Fibroblast of mammary gland (primary cell): ENCODE results near the gene PRSS38.
A peak's percentile ranks its signal among the peaks of the same experiment; 100 is the strongest.

Source experiments
- DNase-seq: peaks from one replicate; pipeline ENCODE4 v3.0.0-alpha.2; 2010; ENCODE audit warnings: low read depth
- H3K4me3 ChIP-seq: 2 replicates; pipeline ENCODE4 v1.5.1; 2011; ENCODE audit warnings: low read depth, mild to moderate bottlenecking, low read length, moderate library complexity; ENCODE audit not compliant: control insufficient read depth
- TF ChIP-seq, protein P1 (sequence below): conservative IDR thresholded peaks from 2 replicates; pipeline ENCODE4 v1.5.1; 2011; ENCODE audit warnings: low read depth, low read length, inconsistent platforms; ENCODE audit not compliant: control insufficient read depth, insufficient read depth

PRSS38 gene

DNA sequence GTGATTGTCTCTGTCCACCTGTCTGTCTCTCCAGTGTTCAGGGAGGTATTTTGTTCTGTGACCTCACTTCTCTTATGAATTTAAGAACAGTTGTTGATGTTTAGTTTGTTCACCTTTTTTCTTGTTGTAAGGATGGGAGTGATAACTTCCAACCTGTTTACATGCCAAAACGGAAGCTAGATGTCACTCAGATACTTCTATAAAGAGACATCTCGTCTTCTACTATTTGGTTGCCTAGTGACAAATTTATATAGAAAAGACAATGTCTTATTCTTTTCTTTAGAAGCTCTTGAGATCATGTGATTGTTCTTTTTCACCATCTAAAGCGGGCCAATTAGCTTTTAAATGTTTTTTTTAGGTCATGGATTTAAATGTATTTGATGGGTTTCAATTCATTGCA is 33.8 kb downstream of the PRSS38 start:
- TF ChIP-seq, protein P1, sequence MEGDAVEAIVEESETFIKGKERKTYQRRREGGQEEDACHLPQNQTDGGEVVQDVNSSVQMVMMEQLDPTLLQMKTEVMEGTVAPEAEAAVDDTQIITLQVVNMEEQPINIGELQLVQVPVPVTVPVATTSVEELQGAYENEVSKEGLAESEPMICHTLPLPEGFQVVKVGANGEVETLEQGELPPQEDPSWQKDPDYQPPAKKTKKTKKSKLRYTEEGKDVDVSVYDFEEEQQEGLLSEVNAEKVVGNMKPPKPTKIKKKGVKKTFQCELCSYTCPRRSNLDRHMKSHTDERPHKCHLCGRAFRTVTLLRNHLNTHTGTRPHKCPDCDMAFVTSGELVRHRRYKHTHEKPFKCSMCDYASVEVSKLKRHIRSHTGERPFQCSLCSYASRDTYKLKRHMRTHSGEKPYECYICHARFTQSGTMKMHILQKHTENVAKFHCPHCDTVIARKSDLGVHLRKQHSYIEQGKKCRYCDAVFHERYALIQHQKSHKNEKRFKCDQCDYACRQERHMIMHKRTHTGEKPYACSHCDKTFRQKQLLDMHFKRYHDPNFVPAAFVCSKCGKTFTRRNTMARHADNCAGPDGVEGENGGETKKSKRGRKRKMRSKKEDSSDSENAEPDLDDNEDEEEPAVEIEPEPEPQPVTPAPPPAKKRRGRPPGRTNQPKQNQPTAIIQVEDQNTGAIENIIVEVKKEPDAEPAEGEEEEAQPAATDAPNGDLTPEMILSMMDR: no peak
- H3K4me3 ChIP-seq: no peak overlapping the region
- no peak for DNase-seq

DNA sequence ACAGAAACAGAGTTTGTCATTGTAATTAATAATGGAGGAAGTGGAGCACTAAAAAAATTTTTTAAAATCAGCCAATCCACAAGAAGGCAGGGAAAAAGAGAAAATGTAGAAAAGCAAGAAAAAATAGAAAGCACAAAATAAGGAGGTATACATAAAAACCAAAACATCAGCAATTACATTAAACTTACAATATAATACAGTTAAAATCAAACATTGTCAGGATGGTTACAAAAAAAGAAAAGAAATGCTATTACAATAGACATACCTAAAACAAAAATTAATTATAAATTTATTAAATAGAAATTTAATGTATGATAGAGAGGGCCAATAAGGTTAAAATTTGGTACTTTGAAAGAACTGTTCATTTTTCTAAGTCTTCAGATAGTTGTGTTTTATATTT is 38.7 kb downstream of the PRSS38 start:
- DNase-seq: no peak
- TF ChIP-seq, protein P1: no peak
- H3K4me3 ChIP-seq: no peak overlapping the region

DNA sequence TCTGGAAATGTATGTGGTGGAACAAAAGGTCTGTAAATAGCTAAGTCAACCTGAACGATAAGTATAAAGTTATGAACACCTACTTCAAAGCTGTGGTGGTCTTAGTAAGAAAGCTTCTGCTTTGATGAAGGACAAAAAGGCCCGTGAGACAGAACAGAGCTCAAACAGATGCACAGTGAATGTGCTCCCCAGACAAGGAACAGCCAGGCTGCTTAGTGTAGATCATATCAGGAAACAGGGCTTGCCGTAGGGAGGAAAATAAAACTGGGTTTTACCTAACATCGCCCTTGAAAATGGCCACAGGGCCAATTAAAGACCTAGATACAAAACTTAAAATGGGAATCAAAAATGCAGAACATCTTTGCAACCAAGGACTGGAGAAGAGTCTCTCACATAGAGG is 40.2 kb downstream of the PRSS38 start:
- TF ChIP-seq, protein P1: no peak
- no peak overlapping the region for H3K4me3 ChIP-seq
- DNase-seq: no peak

DNA sequence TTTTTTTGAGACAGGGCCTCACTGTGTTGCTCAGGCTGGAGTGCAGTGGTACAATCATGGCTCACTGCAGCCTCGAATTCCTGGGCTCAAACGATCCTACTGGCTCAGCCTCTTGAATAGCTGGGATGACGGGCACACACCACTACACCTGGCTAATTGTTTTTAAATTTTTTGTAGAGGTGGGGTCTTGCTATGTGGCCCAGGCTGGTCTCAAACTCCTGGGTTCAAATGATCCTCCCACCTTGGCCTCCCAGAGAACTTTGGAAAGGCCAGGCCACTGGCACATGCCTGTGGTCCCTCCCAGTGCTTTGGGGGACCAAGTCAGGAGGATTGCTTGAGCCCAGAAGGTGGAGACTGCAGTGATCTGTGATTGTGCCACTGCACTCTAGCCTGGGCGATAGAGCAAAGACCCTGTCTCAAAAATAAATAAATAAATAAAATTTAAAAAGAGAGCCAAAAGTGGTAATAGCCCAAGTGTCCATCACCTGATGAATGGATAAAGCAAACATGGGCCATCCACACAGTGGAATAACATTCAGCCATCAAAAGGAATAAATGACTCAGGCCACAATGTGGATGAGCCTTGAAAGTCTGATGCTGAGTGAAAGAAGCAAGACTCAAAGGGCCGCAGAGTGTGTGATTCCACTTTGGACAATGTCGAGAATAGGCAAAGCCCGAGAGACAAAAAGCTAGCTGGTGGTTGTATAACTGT is 40.8 kb downstream of the PRSS38 start:
- no peak for DNase-seq
- H3K4me3 ChIP-seq: no peak overlapping the region
- TF ChIP-seq, protein P1: no peak

DNA sequence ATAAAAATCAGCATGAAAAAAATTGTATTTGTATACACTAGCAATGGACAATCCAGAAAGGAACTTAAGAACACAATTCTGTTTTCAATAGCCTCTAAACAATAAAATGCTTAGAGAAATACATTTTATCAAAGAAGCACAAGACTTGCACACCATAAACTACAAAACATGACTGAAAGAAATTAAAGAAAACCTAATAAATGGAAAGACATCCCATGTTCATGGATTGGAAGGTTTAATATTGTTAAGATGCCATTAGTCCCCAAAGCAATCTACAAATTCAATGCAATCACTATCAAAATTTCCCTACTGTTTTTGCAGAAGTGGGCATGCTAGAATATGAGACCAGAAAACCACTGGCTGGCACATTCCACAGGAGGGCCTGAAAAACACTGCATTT is 49.4 kb downstream of the PRSS38 start:
- TF ChIP-seq, protein P1: no peak
- DNase-seq: no peak
- no peak overlapping the region for H3K4me3 ChIP-seq

DNA sequence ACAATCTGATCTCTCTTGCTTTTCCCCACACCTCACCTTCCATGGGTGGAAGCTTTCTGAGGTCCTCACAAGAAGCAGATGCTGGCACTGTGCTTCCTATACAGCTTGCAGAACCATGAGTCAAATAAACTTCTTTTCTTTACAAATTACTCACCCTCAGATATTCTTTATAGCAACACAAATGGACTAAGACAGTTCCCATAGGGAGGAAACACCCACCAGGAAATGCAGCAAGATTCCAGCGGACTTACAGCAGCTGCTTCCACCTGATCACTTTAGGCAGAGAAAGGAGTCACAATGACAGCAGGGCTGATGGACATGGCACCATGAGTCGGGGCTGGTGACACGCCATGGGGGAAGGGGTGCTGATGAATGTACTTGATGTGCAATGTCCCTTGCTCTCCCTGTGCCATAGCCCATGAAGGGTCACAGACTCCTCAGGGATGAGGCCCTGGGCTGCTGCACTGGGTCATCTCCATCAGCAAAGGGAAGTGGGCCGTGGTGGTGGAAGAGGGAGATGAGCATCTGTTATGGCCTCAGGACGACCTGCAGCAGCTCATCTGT is 53.9 kb downstream of the PRSS38 start:
- no peak overlapping the region for H3K4me3 ChIP-seq
- peak; percentile 74 for DNase-seq
- TF ChIP-seq, protein P1: no peak
